ENCODE measurements around the gene IGFBPL1. TPM values are rescaled to one million over a fixed set of nuclear protein-coding genes. Genes with fewer than 3 reads are reported as not detected.

IGFBPL1 gene
- total and polyA plus RNA-seq, 8 donors: 0.23 to 4.8 (median 1.7) TPM; not detected in 3

- Histone ChIP-seq H3K9me3 (no peaks in the 10 kb centered on the region), H3K36me3 (no peaks in the 10 kb centered on the region), H3K27ac (peak overlapping the region in 4 of 5 donors; percentile 23 to 71 (median 50)), H3K4me1 (peaks cover 5 to 25% (median 13%) of the 10 kb centered on the region in 4 donors), H3K4me3 (no peak overlapping the region), H3K27me3 (no peaks in the 10 kb centered on the region)
- DNase-seq: peak in 1 of 2 donors; percentile 81
- TF ChIP-seq POLR2AphosphoS5 (IDR thresholded peaks at IDR 0.05): peak in 2 of 3 donors; percentile 23 to 38
- no peak for TF ChIP-seq EP300 (IDR thresholded peaks at IDR 0.05)
- intact Hi-C loops (cut with DNase I; ENCODE audit: low total_unique reads): no loop called here
- WGBS, 5 donors: 25 to 59% (median 42%) methylated on average over 3 of the region's 3 CpGs
These were observed 10.6 kb upstream of the IGFBPL1 start for GRCh38 chr9:38434853-38435252.

- WGBS, 5 donors: 20 to 51% (median 27%) methylated on average over 3 of the region's 3 CpGs
- H3K27me3 ChIP-seq: no peaks in the 10 kb centered on the region
- no peak overlapping the region for H3K4me3 ChIP-seq
- intact Hi-C loops (cut with DNase I; ENCODE audit: low total_unique reads): no loop called here
- no peak for TF ChIP-seq EP300 (IDR thresholded peaks at IDR 0.05)
- no peak for TF ChIP-seq CTCF (IDR thresholded peaks at IDR 0.05)
- no peak for TF ChIP-seq POLR2AphosphoS5 (IDR thresholded peaks at IDR 0.05)
- no peak for TF ChIP-seq POLR2A (IDR thresholded peaks at IDR 0.05)
- H3K4me1 ChIP-seq: peaks cover 5 to 25% (median 13%) of the 10 kb centered on the region in 4 donors
- H3K36me3 ChIP-seq: no peaks in the 10 kb centered on the region
- H3K9me3 ChIP-seq: no peaks in the 10 kb centered on the region
- H3K27ac ChIP-seq: peak overlapping the region in 3 of 5 donors; percentile 23 to 71 (median 52)
- DNase-seq: no peak
These were observed 10.1 kb upstream of the IGFBPL1 start for GRCh38 chr9:38434365-38434764.

- WGBS, 5 donors: 24 to 33% (median 29%) methylated on average over 3 of the region's 3 CpGs
- DNase-seq: peak in 1 of 2 donors; percentile 71
- Histone ChIP-seq H3K9me3 (no peaks in the 10 kb centered on the region), H3K27me3 (no peaks in the 10 kb centered on the region), H3K36me3 (no peaks in the 10 kb centered on the region), H3K4me3 (no peak overlapping the region), H3K27ac (no peak overlapping the region), H3K4me1 (peaks cover 5 to 25% (median 13%) of the 10 kb centered on the region in 4 donors)
- TF ChIP-seq POLR2A (IDR thresholded peaks at IDR 0.05) (no peak), POLR2AphosphoS5 (IDR thresholded peaks at IDR 0.05) (no peak), EP300 (IDR thresholded peaks at IDR 0.05) (no peak), CTCF (IDR thresholded peaks at IDR 0.05) (peak in 6 of 7 experiments; percentile 35 to 68 (median 59))
- intact Hi-C loops (cut with DNase I; ENCODE audit: low total_unique reads): no loop called here
These were observed 8.8 kb upstream of the IGFBPL1 start for GRCh38 chr9:38432922-38433510.

GRCh38 chr9:38431116-38431515, 6.9 kb upstream of the IGFBPL1 start:
- Histone ChIP-seq H3K4me3 (no peak overlapping the region), H3K36me3 (no peaks in the 10 kb centered on the region), H3K4me1 (peaks cover 0 to 13% (median 3%) of the 10 kb centered on the region in 4 donors), H3K27ac (no peak overlapping the region), H3K27me3 (peaks cover 0 to 10% (median 0%) of the 10 kb centered on the region in 3 donors), H3K9me3 (no peaks in the 10 kb centered on the region)
- DNase-seq: no peak
- WGBS, 5 donors: 70 to 87% (median 78%) methylated on average over 4 of the region's 4 CpGs
- TF ChIP-seq POLR2AphosphoS5 (IDR thresholded peaks at IDR 0.05): no peak
- TF ChIP-seq CTCF (IDR thresholded peaks at IDR 0.05): no peak
- no peak for TF ChIP-seq EP300 (IDR thresholded peaks at IDR 0.05)
- TF ChIP-seq POLR2A (IDR thresholded peaks at IDR 0.05): no peak
- intact Hi-C loops (cut with DNase I; ENCODE audit: low total_unique reads): no loop called here

GRCh38 chr9:38428062-38428461, 3.8 kb upstream of the IGFBPL1 start:
- intact Hi-C loops (cut with DNase I; ENCODE audit: low total_unique reads): no loop called here
- Histone ChIP-seq H3K4me3 (no peak overlapping the region), H3K4me1 (peaks cover 0 to 16% (median 9%) of the 10 kb centered on the region in 4 donors), H3K9me3 (no peaks in the 10 kb centered on the region), H3K27me3 (peaks cover 0 to 39% (median 12%) of the 10 kb centered on the region in 3 donors), H3K36me3 (no peaks in the 10 kb centered on the region), H3K27ac (no peak overlapping the region)
- TF ChIP-seq CTCF (IDR thresholded peaks at IDR 0.05) (no peak), POLR2AphosphoS5 (IDR thresholded peaks at IDR 0.05) (no peak), POLR2A (IDR thresholded peaks at IDR 0.05) (no peak), EP300 (IDR thresholded peaks at IDR 0.05) (no peak)
- 72 to 95% (median 89%) methylated on average over 1 of the region's 1 CpG for WGBS, 5 donors
- no peak for DNase-seq

All from stomach (tissue), 9 donors.